Measurements from ENCODE around the gene TDP2. TPM values are rescaled to one million over a fixed set of nuclear protein-coding genes. Genes with fewer than 3 reads are reported as not detected.

Gene TDP2
- total and polyA plus RNA-seq, 9 donors = 22.4 to 31.0 (median 26.7) TPM

- H3K4me1 ChIP-seq (ENCODE audit: insufficient read depth) = no peaks in the 10 kb centered on the region
- 49 to 60% (median 59%) methylated on average over 3 of the region's 3 CpGs for WGBS, 3 donors
- intact Hi-C loops (cut with DNase I) = loop anchor here in 3 of 4 donors (10.0 kb wide), 2 partner anchors 98 to 108 kb away; no protein-coding TSS in a partner anchor
- DNase-seq = no peak
- no peak overlapping the region for H3K27ac ChIP-seq
- H3K4me3 ChIP-seq = no peak overlapping the region
- no peaks in the 10 kb centered on the region for H3K36me3 ChIP-seq
- TF ChIP-seq, protein P1, sequence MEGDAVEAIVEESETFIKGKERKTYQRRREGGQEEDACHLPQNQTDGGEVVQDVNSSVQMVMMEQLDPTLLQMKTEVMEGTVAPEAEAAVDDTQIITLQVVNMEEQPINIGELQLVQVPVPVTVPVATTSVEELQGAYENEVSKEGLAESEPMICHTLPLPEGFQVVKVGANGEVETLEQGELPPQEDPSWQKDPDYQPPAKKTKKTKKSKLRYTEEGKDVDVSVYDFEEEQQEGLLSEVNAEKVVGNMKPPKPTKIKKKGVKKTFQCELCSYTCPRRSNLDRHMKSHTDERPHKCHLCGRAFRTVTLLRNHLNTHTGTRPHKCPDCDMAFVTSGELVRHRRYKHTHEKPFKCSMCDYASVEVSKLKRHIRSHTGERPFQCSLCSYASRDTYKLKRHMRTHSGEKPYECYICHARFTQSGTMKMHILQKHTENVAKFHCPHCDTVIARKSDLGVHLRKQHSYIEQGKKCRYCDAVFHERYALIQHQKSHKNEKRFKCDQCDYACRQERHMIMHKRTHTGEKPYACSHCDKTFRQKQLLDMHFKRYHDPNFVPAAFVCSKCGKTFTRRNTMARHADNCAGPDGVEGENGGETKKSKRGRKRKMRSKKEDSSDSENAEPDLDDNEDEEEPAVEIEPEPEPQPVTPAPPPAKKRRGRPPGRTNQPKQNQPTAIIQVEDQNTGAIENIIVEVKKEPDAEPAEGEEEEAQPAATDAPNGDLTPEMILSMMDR (IDR thresholded peaks at IDR 0.05) = no peak
- TF ChIP-seq EP300 (IDR thresholded peaks at IDR 0.05) (no peak), POLR2A (IDR thresholded peaks at IDR 0.05) (no peak)
- no peaks in the 10 kb centered on the region for H3K9me3 ChIP-seq
- H3K27me3 ChIP-seq = no peaks in the 10 kb centered on the region
Measured at GRCh38 chr6:24692415-24692814, 25.7 kb upstream of the TDP2 start.

GRCh38 chr6:24692003-24692402 lies 25.3 kb upstream of the TDP2 start:
- Histone ChIP-seq H3K4me3 (no peak overlapping the region), H3K36me3 (no peaks in the 10 kb centered on the region), H3K27ac (no peak overlapping the region), H3K4me1 (ENCODE audit: insufficient read depth) (no peaks in the 10 kb centered on the region), H3K9me3 (no peaks in the 10 kb centered on the region), H3K27me3 (no peaks in the 10 kb centered on the region)
- DNase-seq = no peak
- intact Hi-C loops (cut with DNase I) = loop anchor here in 3 of 4 donors (10.0 kb wide), 2 partner anchors 97 to 107 kb away; no protein-coding TSS in a partner anchor
- TF ChIP-seq POLR2A (IDR thresholded peaks at IDR 0.05) = no peak
- TF ChIP-seq, protein P1 (IDR thresholded peaks at IDR 0.05) = no peak
- TF ChIP-seq EP300 (IDR thresholded peaks at IDR 0.05) = no peak
- 36 to 51% (median 47%) methylated on average over 4 of the region's 4 CpGs for WGBS, 3 donors

GRCh38 chr6:24691550-24691949 lies 24.9 kb upstream of the TDP2 start:
- DNase-seq = no peak
- H3K4me3 ChIP-seq = no peak overlapping the region
- intact Hi-C loops (cut with DNase I) = loop anchor here in 3 of 4 donors (10.0 kb wide), 2 partner anchors 97 to 107 kb away; no protein-coding TSS in a partner anchor
- no peaks in the 10 kb centered on the region for H3K27me3 ChIP-seq
- H3K4me1 ChIP-seq (ENCODE audit: insufficient read depth) = no peaks in the 10 kb centered on the region
- H3K36me3 ChIP-seq = no peaks in the 10 kb centered on the region
- WGBS, 3 donors = 79 to 91% (median 82%) methylated on average over 3 of the region's 3 CpGs
- no peaks in the 10 kb centered on the region for H3K9me3 ChIP-seq
- TF ChIP-seq, protein P1 (IDR thresholded peaks at IDR 0.05) = no peak
- TF ChIP-seq EP300 (IDR thresholded peaks at IDR 0.05) (no peak), POLR2A (IDR thresholded peaks at IDR 0.05) (no peak)
- H3K27ac ChIP-seq = no peak overlapping the region

GRCh38 chr6:24690593-24690992 lies 23.9 kb upstream of the TDP2 start:
- no peak for DNase-seq
- H3K4me3 ChIP-seq = no peak overlapping the region
- H3K27ac ChIP-seq = no peak overlapping the region
- no peaks in the 10 kb centered on the region for H3K9me3 ChIP-seq
- no peaks in the 10 kb centered on the region for H3K27me3 ChIP-seq
- H3K4me1 ChIP-seq (ENCODE audit: insufficient read depth) = no peaks in the 10 kb centered on the region
- intact Hi-C loops (cut with DNase I) = loop anchor here in 3 of 4 donors (10.0 kb wide), 2 partner anchors 96 to 106 kb away; no protein-coding TSS in a partner anchor
- H3K36me3 ChIP-seq = no peaks in the 10 kb centered on the region
- TF ChIP-seq, protein P1 (IDR thresholded peaks at IDR 0.05) = no peak
- TF ChIP-seq POLR2A (IDR thresholded peaks at IDR 0.05) (no peak), EP300 (IDR thresholded peaks at IDR 0.05) (no peak)
- 65 to 78% (median 75%) methylated on average over 1 of the region's 1 CpG for WGBS, 3 donors
